DND-41 (cell line): ENCODE results near the gene LHX4.

Experiments
- ATAC-seq: fragments of 200-7000 bp; cut with Tn5 transposase; 3 replicates; pipeline ENCODE4 v1.9.1; 2021; ENCODE audit warnings: low read depth; ENCODE audit not compliant: insufficient read depth
- DNase-seq: peaks from one replicate; pipeline ENCODE4 v3.0.0-alpha.2; 2020
- H2AFZ ChIP-seq: 2 replicates; pipeline ENCODE4 v1.6.0; 2012; ENCODE audit warnings: low read depth, low read length
- H3K27ac ChIP-seq: 2 replicates; pipeline ENCODE4 v1.5.1; 2012; ENCODE audit warnings: low read length, inconsistent platforms
- H3K27me3 ChIP-seq: fragments of 200-600 bp; sonication (generic); 2 replicates; pipeline ENCODE4 v1.6.0; 2012; ENCODE audit warnings: low read length, mild to moderate bottlenecking, inconsistent platforms; ENCODE audit not compliant: insufficient read depth, poor library complexity
- H3K36me3 ChIP-seq: 2 replicates; pipeline ENCODE4 v1.5.1; 2012; ENCODE audit warnings: low read length, inconsistent platforms; ENCODE audit not compliant: insufficient read depth
- H3K4me1 ChIP-seq: 2 replicates; pipeline ENCODE4 v1.5.1; 2012; ENCODE audit warnings: mild to moderate bottlenecking, low read length; ENCODE audit not compliant: insufficient read depth
- H3K4me2 ChIP-seq: 2 replicates; pipeline ENCODE4 v1.6.0; 2012; ENCODE audit warnings: mild to moderate bottlenecking, moderate library complexity, low read length, inconsistent platforms; ENCODE audit not compliant: insufficient read depth
- H3K4me3 ChIP-seq, 2 experiments: fragments of 200-600 bp in 1 of 2; shearing (Covaris generic) in 1 of 2; 2 replicates each; pipeline ENCODE4 v1.5.1; 2012 to 2016; ENCODE audit warnings: inconsistent platforms in 2 of 2, low read length in 2 of 2, mild to moderate bottlenecking in 2 of 2, low read depth in 1 of 2, moderate library complexity in 1 of 2
- H3K79me2 ChIP-seq: 2 replicates; pipeline ENCODE4 v1.6.0; 2012; ENCODE audit warnings: low read length, inconsistent platforms; ENCODE audit not compliant: insufficient read depth
- H3K9ac ChIP-seq: 2 replicates; pipeline ENCODE4 v1.6.0; 2012; ENCODE audit warnings: low read depth, mild to moderate bottlenecking, inconsistent platforms, low read length, moderate library complexity
- H3K9me3 ChIP-seq: 2 replicates; pipeline ENCODE4 v1.5.1; 2012; ENCODE audit warnings: low read length, moderate library complexity, mild to moderate bottlenecking, inconsistent platforms; ENCODE audit not compliant: insufficient read depth, severe bottlenecking
- H4K20me1 ChIP-seq: 2 replicates; pipeline ENCODE4 v1.6.0; 2012; ENCODE audit warnings: low read length; ENCODE audit not compliant: insufficient read depth
- CTCF ChIP-seq: IDR thresholded peaks from 2 replicates; pipeline ENCODE4 v1.5.1; 2012; ENCODE audit warnings: borderline replicate concordance, low read length, moderate library complexity, mild to moderate bottlenecking; ENCODE audit not compliant: poor library complexity, severe bottlenecking; ENCODE audit errors: extremely low read depth
- EZH2 ChIP-seq: IDR thresholded peaks from 3 replicates; pipeline ENCODE4 v1.6.1; 2012; ENCODE audit warnings: borderline replicate concordance, low read depth, mild to moderate bottlenecking, moderate library complexity, low read length, inconsistent platforms; ENCODE audit not compliant: severe bottlenecking

The LHX4 gene

GRCh38 chr1:180259431-180260338, 29.6 kb downstream of the LHX4 start:
- H2AFZ ChIP-seq = no peak overlapping the region
- no peak for TF ChIP-seq CTCF
- TF ChIP-seq EZH2 = no peak
- no peaks in the 10 kb centered on the region for H3K79me2 ChIP-seq
- H3K4me3 ChIP-seq = no peak overlapping the region
- no peaks in the 10 kb centered on the region for H4K20me1 ChIP-seq
- no peaks in the 10 kb centered on the region for H3K36me3 ChIP-seq
- no peak overlapping the region for H3K4me2 ChIP-seq
- H3K9ac ChIP-seq = no peak overlapping the region
- no peaks in the 10 kb centered on the region for H3K27me3 ChIP-seq
- no peaks in the 10 kb centered on the region for H3K4me1 ChIP-seq
- no peak overlapping the region for H3K27ac ChIP-seq
- DNase-seq = no peak
- no peak for ATAC-seq
- H3K9me3 ChIP-seq = no peaks in the 10 kb centered on the region

DNA sequence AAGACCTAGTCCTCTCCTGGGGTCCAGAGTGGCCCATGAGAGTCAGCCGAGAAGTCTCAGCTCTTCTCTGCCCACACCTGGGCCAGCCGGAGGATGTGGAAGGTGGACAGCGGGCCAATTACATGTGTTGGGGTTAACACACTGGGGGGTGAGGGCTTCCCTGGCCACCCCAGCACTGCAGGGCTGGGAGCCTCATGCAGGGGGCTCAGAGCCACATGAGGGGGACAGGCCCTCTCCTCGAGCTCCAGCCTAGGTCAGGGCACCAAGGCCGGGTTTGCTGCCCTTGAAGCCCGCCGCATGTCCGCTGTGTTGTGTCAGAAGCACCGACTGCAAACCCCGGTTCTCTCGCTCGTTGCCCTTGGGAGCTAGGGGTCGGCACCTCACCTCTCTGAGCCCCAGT, 30.5 kb downstream of the LHX4 start:
- no peak for DNase-seq
- Histone ChIP-seq H3K27ac (no peak overlapping the region), H3K4me2 (no peak overlapping the region), H3K79me2 (no peaks in the 10 kb centered on the region), H3K4me1 (no peaks in the 10 kb centered on the region), H3K9me3 (no peaks in the 10 kb centered on the region), H4K20me1 (no peaks in the 10 kb centered on the region), H3K36me3 (no peaks in the 10 kb centered on the region), H3K9ac (no peak overlapping the region), H2AFZ (no peak overlapping the region), H3K27me3 (no peaks in the 10 kb centered on the region), H3K4me3 (no peak overlapping the region)
- no peak for ATAC-seq
- TF ChIP-seq EZH2 = no peak
- TF ChIP-seq CTCF = no peak

- no peaks in the 10 kb centered on the region for H3K36me3 ChIP-seq
- no peak overlapping the region for H3K4me3 ChIP-seq
Measured at GRCh38 chr1:180261030-180261429, 31.0 kb downstream of the LHX4 start.

More at GRCh38 chr1:180261030-180261429, 31.0 kb downstream of the LHX4 start:
- H3K27me3 ChIP-seq = no peaks in the 10 kb centered on the region
- no peak overlapping the region for H3K4me2 ChIP-seq
- DNase-seq (no peak), ATAC-seq (no peak)
- H3K4me1 ChIP-seq = no peaks in the 10 kb centered on the region
- no peak overlapping the region for H3K27ac ChIP-seq
- H3K79me2 ChIP-seq = no peaks in the 10 kb centered on the region
- TF ChIP-seq CTCF (no peak), EZH2 (no peak)
- no peaks in the 10 kb centered on the region for H3K9me3 ChIP-seq
- no peak overlapping the region for H2AFZ ChIP-seq
- no peak overlapping the region for H3K9ac ChIP-seq
- H4K20me1 ChIP-seq = no peaks in the 10 kb centered on the region
